T-helper 1 cell (primary cell): ENCODE data around the gene SMTN.
"Not testable (repeated sequence)": the region's sequence is repeated elsewhere in the genome, so short reads cannot be mapped to it uniquely, and the experiment has no call there.

Experiments
- DNase-seq, 5 donors: peaks; one replicate each; pipeline ENCODE4 v3.0.0-alpha.2; 2012 to 2020

The SMTN gene

GRCh38 chr22:31091106-31091975 lies 10.2 kb downstream of the SMTN start:
- no peak for DNase-seq

DNA sequence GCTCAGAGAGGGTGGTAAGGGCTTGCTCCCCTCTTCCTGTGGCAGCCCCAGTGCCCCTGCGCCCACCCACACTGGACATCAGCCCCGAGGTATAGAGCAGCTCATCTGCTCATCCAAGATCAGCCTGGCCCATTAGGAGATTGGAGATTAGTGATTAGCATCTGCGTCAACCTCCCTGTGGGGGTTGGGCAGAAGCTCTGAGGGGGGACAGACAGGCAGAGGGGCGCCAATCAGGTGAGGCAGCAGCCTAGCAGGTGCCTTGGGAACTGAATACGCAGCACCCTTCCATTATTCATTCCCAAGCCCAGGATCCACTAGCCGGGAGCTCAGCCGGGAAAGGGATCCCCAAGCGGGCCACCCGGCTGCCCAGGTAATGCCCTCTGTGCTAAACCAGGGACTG lies 11.0 kb downstream of the SMTN start:
- DNase-seq = no peak

- no peak for DNase-seq
Measured at GRCh38 chr22:31093086-31093850, 12.2 kb downstream of the SMTN start.

DNA sequence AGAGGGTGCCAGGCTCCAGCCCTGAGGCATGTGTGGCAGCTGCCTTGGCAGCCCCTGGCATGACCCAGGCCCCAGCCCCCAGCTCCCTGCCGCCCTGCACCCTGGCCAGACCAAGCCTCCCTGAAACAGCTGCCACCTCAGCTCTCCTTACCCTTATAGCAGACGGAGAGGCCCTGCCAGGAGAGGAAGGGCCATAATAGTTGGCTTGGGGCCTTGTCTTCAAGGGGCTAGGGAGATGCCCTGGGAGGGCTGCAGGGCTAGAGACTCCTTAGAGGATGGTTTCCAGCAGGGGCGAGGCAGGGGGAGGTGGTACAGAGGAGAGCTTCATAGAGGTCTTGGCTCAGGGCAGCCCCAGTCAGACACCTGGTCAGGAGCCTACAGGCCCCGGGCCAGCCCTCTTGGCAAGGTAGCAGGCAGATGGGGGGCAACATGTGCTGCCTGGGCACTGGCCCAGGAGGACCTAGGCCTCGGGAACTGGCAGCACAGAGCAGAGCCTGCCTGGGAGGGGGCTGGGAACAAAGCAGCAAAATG lies 13.0 kb downstream of the SMTN start:
- no peak for DNase-seq

- no peak for DNase-seq
Measured at GRCh38 chr22:31094741-31095140, 13.6 kb downstream of the SMTN start.

DNA sequence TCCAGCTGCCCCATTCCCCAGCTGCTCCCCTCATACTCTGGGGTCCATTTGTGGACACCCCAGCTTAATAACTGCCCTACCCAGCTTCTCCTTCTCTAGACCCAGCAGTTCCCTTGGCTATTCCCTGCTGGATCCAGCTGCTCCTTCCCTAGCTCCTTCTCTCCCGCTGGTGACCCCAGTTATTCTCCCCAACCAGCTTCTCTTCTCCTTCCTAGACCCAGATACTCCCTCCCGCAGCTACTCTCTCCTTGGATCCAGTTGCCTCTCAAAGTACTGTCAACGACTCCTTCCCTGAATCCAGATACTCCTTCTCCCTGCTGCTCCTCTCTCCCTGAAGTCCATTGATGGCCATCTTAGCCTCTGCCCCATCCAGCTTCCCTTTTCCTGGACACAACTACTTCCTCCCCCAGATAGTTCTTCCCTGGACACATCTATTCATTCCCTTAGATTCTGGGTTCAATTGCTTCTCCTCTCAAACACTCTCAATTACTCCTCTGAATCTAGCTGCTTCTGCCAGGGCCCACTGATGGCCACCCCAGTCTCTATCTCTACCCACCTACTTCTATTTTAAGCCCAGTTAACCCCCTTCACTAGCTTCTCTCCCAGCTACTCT lies 14.6 kb downstream of the SMTN start:
- DNase-seq = no peak

GRCh38 chr22:31096657-31097279 lies 15.7 kb downstream of the SMTN start:
- no peak for DNase-seq

GRCh38 chr22:31097539-31097938 lies 16.4 kb downstream of the SMTN start:
- DNase-seq = not testable (repeated sequence)

- DNase-seq = no peak
Measured at GRCh38 chr22:31097941-31098631, 17.0 kb downstream of the SMTN start.

- no peak for DNase-seq
Measured at GRCh38 chr22:31098632-31099110, 17.6 kb downstream of the SMTN start.

DNA sequence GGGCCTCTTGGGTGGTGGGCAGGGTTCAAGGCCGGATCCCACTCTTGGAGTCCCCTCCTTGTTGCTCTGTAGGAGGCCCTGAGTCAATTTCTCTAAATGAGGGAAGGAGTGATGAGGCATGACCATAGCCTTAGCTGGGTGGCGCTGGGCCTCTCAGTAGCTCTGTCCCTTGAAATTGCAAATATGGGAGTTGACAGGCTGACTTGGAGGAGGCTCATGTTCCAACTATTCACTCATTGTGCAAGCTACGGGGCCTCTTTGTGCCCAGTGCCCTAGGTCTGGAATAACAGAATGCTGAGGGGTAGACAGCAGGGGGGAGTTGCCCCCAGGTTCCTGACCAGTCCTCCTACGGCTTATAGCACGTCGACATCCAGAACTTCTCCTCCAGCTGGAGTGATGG lies 18.3 kb downstream of the SMTN start:
- DNase-seq = no peak

DNA sequence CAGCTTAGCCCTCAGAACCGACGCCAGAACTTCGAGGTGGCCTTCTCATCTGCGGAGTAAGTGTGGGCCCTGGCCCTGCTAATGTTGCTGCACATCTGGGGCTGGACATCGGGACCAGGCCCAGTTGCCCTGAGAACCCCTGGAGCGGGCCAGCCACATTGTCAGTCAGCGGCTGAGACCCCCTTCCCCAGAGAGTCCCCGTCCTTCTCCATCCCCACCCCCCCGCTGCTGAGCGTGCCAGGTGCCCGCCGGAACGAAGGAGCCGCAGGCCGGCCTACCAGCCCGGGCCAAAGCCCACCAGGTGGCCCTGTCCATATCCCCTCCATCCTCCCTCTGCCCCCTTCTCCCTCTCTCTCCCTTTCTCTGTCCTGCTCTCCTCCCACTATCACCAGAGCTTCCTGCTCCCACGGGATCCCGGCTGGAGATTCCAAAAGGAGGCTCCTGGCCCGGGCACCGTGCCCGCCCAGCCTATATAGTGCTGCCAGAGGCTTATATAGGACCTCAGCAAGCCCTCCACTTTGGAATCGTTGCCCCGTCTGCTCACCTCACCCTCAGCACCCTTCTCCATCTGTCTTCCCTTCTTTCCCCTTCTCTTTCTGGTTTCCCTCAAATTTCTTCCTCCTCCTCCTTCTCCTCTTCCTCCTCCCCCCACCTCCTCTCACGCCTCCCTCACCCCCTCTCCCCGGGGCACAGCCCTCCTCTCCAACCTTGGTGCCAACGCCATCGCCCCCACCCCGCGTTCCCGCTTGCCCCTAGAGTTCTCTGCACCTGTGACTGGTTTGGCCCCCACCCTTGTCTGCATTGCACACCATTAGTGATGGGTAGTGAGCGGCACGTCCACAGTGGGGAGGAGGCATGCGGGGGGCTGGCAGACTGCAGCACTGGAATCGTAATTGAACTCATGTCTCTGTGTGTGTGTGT lies 19.0 kb downstream of the SMTN start:
- DNase-seq = no peak

DNA sequence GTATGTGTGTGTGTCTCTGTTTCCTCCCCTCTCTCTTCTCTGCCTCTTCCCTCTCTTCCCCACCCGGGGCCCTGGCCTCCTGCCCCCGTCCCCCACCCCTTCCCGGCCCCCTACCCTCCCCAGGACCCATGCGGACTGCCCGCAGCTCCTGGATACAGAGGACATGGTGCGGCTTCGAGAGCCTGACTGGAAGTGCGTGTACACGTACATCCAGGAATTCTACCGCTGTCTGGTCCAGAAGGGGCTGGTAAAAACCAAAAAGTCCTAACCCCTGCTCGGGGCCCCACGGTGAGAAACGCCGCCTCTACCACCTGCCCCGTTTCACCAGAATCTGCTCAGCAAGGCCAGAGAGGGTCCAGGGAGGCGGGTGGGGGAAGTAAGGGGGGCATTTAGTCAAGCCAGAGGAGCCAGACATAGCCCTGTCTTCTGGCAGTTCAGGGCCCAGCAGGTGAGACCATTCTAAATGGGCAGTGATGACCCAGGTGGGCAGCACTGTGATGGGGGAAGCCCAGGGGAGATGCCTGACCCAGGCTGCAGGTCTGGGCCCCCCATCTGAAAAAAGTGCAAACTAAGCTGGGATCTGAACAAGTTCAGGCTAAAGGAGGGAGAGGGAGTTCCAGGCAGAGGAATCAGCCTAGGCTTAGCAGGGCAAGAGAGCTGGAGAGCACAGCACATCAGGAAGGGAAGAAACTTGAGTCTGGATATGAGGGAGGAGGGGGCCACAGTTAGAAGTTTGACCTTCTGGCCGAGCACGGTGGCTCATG lies 19.8 kb downstream of the SMTN start:
- DNase-seq = no peak

- no peak for DNase-seq
Measured at GRCh38 chr22:31102441-31103081, 21.4 kb downstream of the SMTN start.

GRCh38 chr22:31103111-31103510 lies 22.0 kb downstream of the SMTN start:
- DNase-seq = no peak

- DNase-seq = peak in 1 of 5 donors; percentile 9
Measured at GRCh38 chr22:31103899-31104694, 23.0 kb downstream of the SMTN start.

DNA sequence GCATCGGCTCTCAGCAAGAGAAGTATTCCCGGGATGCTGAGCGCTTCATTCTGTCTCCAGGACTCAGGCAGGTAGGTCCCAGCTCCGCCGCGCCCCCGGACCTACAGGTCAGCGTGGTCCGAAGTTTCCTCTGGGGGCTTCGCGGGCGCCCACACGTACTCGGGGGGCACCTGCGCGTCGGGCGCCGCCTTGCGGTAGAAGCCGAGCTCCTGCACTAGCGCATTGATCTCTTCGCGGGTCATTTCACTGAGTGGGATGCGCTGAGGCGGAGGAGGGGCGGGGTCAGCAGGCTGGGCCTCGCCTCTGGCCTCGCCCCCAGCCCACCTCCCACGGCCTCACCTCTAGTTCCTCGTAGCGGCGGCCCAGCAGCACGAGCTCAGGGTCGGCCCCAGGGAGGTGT lies 23.8 kb downstream of the SMTN start:
- peak in 1 of 5 donors; percentile 7 for DNase-seq

GRCh38 chr22:31105282-31105929 lies 24.3 kb downstream of the SMTN start:
- DNase-seq = no peak
